A673 (cell line): ENCODE results near the gene DHODH. TPM values are rescaled to one million over a fixed set of nuclear protein-coding genes. Genes with fewer than 3 reads are reported as not detected.

Source experiments
- BruUV-seq: library from RNA; stranded (reverse); fragments of 400-500 nt; replicated peaks from 2 replicates; lab custom pipeline; 2021; lab: Mats Ljungman, UMichigan
- CTCF ChIA-PET: fragments of 300-600 bp; sonication (Branson Sonifier 250); formaldehyde crosslinking; loops from one replicate; lab custom pipeline; 2022; ENCODE audit warnings: antibody characterized with exemption; lab: Charles Lee
- POLR2A ChIA-PET: fragments of 300-600 bp; sonication (Branson Sonifier 250); formaldehyde crosslinking; loops from one replicate; lab custom pipeline; 2022; ENCODE audit warnings: antibody characterized with exemption; ENCODE audit not compliant: low non-redundant PET; lab: Charles Lee
- DNase-seq: peaks from one replicate; pipeline ENCODE4 v3.0.0-alpha.2; 2015; ENCODE audit warnings: low spot score
- H3K27ac ChIP-seq: fragments of 200-600 bp; sonication (generic); 2 replicates; pipeline ENCODE4 v1.5.1; 2016; ENCODE audit warnings: mixed run types, low read depth, mild to moderate bottlenecking, mixed read lengths, antibody characterized with exemption, low read length; ENCODE audit not compliant: poor library complexity, severe bottlenecking
- H3K27me3 ChIP-seq: fragments of 200-600 bp; sonication (generic); replicated peaks from 2 replicates; pipeline ENCODE4 v1.6.1; 2017; ENCODE audit warnings: mixed run types, low read depth, mild to moderate bottlenecking, mixed read lengths, antibody characterized with exemption, low read length; ENCODE audit not compliant: insufficient read depth, poor library complexity
- H3K36me3 ChIP-seq: fragments of 200-600 bp; sonication (generic); 2 replicates; pipeline ENCODE4 v1.6.1; 2016; ENCODE audit warnings: mixed run types, mild to moderate bottlenecking, mixed read lengths, antibody characterized with exemption, low read length; ENCODE audit not compliant: insufficient read depth, poor library complexity, severe bottlenecking
- H3K4me1 ChIP-seq: fragments of 200-600 bp; sonication (generic); 2 replicates; pipeline ENCODE4 v1.6.1; 2017; ENCODE audit warnings: mixed run types, mild to moderate bottlenecking, mixed read lengths, antibody characterized with exemption, low read length; ENCODE audit not compliant: insufficient read depth, poor library complexity, severe bottlenecking
- H3K4me3 ChIP-seq: fragments of 200-600 bp; sonication (generic); 2 replicates; pipeline ENCODE4 v1.5.1; 2016; ENCODE audit warnings: low read depth, mixed run types, mild to moderate bottlenecking, mixed read lengths, low read length; ENCODE audit not compliant: poor library complexity, severe bottlenecking
- H3K9me3 ChIP-seq: fragments of 200-600 bp; sonication (generic); 2 replicates; pipeline ENCODE4 v1.6.1; 2016; ENCODE audit warnings: mixed run types, low read depth, mild to moderate bottlenecking, mixed read lengths, antibody characterized with exemption, low read length; ENCODE audit not compliant: poor library complexity, severe bottlenecking
- CTCF ChIP-seq: fragments of 300-800, 200-600 bp; sonication (generic); conservative IDR thresholded peaks from 2 replicates; pipeline ENCODE4 v1.5.1; 2017; ENCODE audit warnings: low read depth, mild to moderate bottlenecking, antibody characterized with exemption, low read length, moderate library complexity, mixed read lengths
- EZH2 ChIP-seq: fragments of 200-600 bp; sonication (generic); IDR thresholded peaks from 2 replicates; pipeline ENCODE4 v1.6.1; 2017; ENCODE audit warnings: borderline replicate concordance, low read depth, mild to moderate bottlenecking, mixed read lengths, antibody characterized with exemption, low read length; ENCODE audit not compliant: poor library complexity, severe bottlenecking
- intact Hi-C: fragments of 100-400 bp; cut with micrococcal nuclease; formaldehyde crosslinking; loops from one replicate; pipeline ENCODE4 v1.10.0; 2022; ENCODE audit not compliant: unreplicated experiment
- total RNA-seq: library from RNA; stranded (reverse); gene quantifications from 2 replicates; pipeline ENCODE4 v1.2.3, GENCODE V29; 2021

Gene DHODH
- total RNA-seq, 1 experiment from 2014 or later: 12.8 TPM

GRCh38 chr16:72033437-72033836 lies 24.9 kb downstream of the DHODH start:
- POLR2A ChIA-PET: no interaction called here
- H3K36me3 ChIP-seq: no peaks in the 10 kb centered on the region
- TF ChIP-seq EZH2 (no peak), CTCF (no peak)
- H3K4me1 ChIP-seq: no peaks in the 10 kb centered on the region
- no peak overlapping the region for H3K27ac ChIP-seq
- DNase-seq: no peak
- no TSS peak for BruUV-seq
- CTCF ChIA-PET: no interaction called here
- no peaks in the 10 kb centered on the region for H3K9me3 ChIP-seq
- H3K27me3 ChIP-seq: no peaks in the 10 kb centered on the region
- intact Hi-C loops: no loop called here
- no peak overlapping the region for H3K4me3 ChIP-seq

GRCh38 chr16:72036098-72036497 lies 27.6 kb downstream of the DHODH start:
- BruUV-seq: no TSS peak
- no peak for TF ChIP-seq EZH2
- TF ChIP-seq CTCF: no peak
- CTCF ChIA-PET: no interaction called here

GRCh38 chr16:72042157-72042660 lies 33.7 kb downstream of the DHODH start:
- Histone ChIP-seq H3K4me3 (no peak overlapping the region), H3K9me3 (no peaks in the 10 kb centered on the region), H3K27me3 (no peaks in the 10 kb centered on the region), H3K27ac (no peak overlapping the region), H3K4me1 (no peaks in the 10 kb centered on the region), H3K36me3 (no peaks in the 10 kb centered on the region)
- CTCF ChIA-PET: no interaction called here
- intact Hi-C loops: no loop called here
- POLR2A ChIA-PET: no interaction called here
- no peak for TF ChIP-seq EZH2
- no peak for TF ChIP-seq CTCF
- no peak for DNase-seq
- no TSS peak for BruUV-seq

More at GRCh38 chr16:72036098-72036497, 27.6 kb downstream of the DHODH start:
- H3K4me3 ChIP-seq: no peak overlapping the region
- no peaks in the 10 kb centered on the region for H3K36me3 ChIP-seq
- no peak overlapping the region for H3K27ac ChIP-seq
- H3K27me3 ChIP-seq: no peaks in the 10 kb centered on the region
- no peaks in the 10 kb centered on the region for H3K4me1 ChIP-seq
- H3K9me3 ChIP-seq: no peaks in the 10 kb centered on the region
- POLR2A ChIA-PET: interaction anchor here (0.7 kb wide), 1 partner anchor 691 kb away, joined by 3 read pairs; no protein-coding TSS in a partner anchor
- intact Hi-C loops: no loop called here
- DNase-seq: no peak
